HG02759 (cell line): ENCODE results near the gene PSRC1.

Experiments used
- ATAC-seq: cut with Tn5 transposase; IDR thresholded peaks from one replicate; pipeline ENCODE4 v1.9.1; 2021; ENCODE audit warnings: mild to moderate bottlenecking, moderate library complexity; ENCODE audit not compliant: unreplicated experiment

Gene PSRC1

GRCh38 chr1:109259674-109260557, 23.0 kb downstream of the PSRC1 start:
- ATAC-seq = no peak

- no peak for ATAC-seq
Measured at GRCh38 chr1:109258481-109259466, 24.2 kb downstream of the PSRC1 start.

GRCh38 chr1:109257682-109258421, 25.1 kb downstream of the PSRC1 start:
- ATAC-seq = no peak

- ATAC-seq = no peak
Measured at GRCh38 chr1:109256971-109257681, 25.8 kb downstream of the PSRC1 start.

GRCh38 chr1:109256085-109256484, 26.9 kb downstream of the PSRC1 start:
- no peak for ATAC-seq

GRCh38 chr1:109255678-109256077, 27.3 kb downstream of the PSRC1 start:
- no peak for ATAC-seq

GRCh38 chr1:109255097-109255651, 27.8 kb downstream of the PSRC1 start:
- no peak for ATAC-seq

- ATAC-seq = no peak
Measured at GRCh38 chr1:109254621-109255096, 28.3 kb downstream of the PSRC1 start.

GRCh38 chr1:109253803-109254620, 28.9 kb downstream of the PSRC1 start:
- no peak for ATAC-seq

- no peak for ATAC-seq
Measured at GRCh38 chr1:109252893-109253802, 29.8 kb downstream of the PSRC1 start.

GRCh38 chr1:109252167-109252892, 30.6 kb downstream of the PSRC1 start:
- ATAC-seq = no peak

- ATAC-seq = no peak
Measured at GRCh38 chr1:109251277-109252166, 31.4 kb downstream of the PSRC1 start.

- no peak for ATAC-seq
Measured at GRCh38 chr1:109250454-109251276, 32.3 kb downstream of the PSRC1 start.

- peak; percentile 36 for ATAC-seq
Measured at GRCh38 chr1:109249654-109250401, 33.1 kb downstream of the PSRC1 start.
